ENCODE data around the gene PHF21A.
"Not testable (repeated sequence)": the region's sequence is repeated elsewhere in the genome, so short reads cannot be mapped to it uniquely, and the experiment has no call there.

The PHF21A gene

DNA sequence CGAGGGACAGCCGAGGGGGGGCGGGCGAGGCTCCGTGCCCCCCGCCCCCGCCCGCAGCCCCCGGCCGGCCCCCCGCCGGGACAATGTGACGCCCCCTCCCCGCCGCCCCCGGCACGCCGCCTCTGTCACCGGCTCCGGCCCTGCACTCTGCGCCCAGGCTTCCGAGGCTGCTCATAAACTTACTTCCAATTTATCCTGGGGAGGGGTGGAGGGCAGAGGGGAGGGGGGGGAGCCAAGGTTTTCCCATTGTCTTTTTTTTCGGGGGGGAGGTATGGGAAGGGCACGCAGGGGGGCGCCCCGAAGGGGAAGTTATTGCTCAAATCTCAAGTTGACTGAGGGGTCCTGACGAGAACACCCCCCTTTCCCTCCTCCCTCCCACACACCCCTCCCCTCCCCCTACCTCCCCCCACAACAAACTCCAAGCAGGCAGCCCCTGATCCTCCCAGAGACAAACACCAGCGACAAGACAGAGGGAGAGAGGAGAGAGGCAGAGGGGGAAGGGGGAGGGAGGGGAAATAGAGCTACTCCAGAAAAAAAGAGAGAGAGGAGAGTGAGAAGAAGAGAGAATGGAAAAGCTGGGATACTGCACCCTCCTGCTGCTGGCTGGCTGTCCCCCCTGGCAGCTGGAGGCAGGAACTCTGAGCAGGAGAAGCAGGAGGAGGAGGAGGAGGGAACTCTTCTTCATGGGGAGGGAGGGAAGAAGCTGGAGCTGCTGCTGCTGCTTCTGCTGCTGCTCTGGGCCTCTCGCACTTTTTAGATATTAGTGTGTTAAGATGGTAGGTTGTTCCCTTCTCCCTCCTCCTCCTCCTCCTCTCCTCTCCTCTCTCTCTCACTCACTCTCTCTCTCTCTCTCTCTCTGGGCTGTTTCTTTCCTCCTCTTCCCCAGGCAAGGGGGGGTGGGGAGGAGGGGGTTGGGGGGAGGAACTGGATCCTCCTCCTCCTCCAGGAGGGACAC, 631 bp downstream of the PHF21A start:
- peak; percentile 3 for DNase-seq (ENCODE audit: low read depth)

DNA sequence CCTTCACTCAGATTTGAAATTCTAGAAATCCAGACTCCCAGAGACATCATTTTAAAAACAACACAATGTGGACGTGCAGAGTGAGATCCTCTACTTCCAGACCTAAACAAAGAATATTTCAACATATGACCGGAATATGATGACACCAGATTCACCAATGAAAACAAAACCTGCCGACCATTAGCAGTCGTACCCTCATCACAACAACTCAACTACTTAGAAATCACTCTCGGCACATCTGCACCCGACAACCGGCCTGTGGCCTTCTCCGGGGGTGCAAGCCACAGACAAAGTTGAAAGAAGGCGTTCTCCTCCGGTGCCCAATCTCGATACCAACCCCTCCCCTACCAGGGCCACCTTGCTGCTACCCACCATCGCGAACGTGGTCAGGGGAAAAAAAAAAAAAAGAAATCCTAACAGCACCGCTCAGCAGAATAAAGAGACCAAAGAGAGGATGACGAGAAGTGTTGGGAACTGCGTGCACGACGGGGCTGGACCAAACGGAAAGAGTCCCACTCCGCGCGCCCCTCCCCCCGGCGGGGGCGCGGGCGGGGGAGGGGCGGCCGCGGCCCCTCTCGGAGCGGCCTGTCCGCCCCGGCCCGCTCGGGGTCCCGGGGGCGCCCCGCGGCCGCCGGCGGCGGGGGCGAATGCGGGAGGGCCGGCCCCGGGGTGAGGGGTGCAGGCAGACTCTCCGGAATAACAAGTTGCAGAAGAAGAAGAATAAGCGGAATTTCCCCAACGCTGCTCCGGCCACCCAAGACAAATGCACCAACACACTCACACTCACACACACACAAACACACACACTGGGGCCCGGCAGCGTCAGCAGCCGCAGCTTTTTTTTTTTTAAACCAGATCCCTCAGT, 1.7 kb downstream of the PHF21A start:
- DNase-seq (ENCODE audit: low read depth), result peak; percentile 58

- no peak for DNase-seq (ENCODE audit: low read depth)
Measured at GRCh38 chr11:46118702-46119351, 2.4 kb downstream of the PHF21A start.

DNA sequence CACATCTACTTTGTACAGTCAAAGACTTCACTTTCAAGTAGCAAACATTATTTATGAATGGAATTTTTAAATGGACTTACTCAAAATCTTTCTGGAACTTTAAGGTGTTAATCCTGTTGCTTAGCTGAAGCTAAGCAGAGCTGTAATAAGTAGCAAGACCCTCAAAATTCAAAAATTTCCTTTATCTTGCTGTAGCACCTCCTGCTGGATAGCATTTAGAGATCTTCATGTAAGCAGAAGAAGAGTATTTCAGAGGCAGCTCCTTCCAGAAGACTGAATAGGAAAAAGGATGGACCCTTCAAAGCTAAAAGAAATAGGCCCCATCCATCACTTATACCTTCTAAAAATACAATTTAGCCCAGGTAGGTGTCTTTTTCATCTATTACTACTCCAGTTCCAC, 3.4 kb downstream of the PHF21A start:
- no peak for DNase-seq (ENCODE audit: low read depth)

GRCh38 chr11:46116712-46117037, 4.6 kb downstream of the PHF21A start:
- not testable (repeated sequence) for DNase-seq (ENCODE audit: low read depth)

DNA sequence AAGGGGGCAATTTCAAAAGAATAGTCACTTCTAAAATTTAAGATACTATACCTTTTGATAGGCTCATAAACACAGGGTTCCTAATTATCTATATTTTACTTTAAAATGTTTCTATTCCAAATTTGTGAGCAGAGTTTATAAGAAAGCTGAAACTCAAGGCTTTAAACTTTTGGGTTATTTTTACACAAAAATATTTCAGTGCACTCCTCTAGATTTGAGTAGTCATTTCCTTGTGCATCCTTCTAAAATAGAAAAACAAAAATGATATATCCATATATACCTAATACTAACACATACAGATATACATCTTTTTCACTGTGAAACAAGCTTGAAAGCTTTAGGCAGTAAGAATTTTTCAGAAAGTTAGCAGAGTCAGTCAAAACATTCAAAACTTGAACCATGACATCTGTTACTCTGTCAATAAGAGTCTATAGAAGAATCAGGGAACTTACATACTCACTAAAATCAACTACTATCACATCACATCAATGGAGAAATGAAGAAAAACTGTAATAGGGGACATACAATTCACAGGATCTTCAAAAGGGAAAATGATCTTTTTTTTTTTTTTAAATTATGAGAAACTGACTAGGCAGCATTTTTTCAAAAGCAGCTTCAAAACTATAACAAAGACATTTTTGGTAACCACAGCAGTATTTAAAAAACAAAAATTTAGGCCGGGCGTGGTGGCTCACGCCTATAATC, 5.1 kb downstream of the PHF21A start:
- DNase-seq (ENCODE audit: low read depth), result no peak

DNA sequence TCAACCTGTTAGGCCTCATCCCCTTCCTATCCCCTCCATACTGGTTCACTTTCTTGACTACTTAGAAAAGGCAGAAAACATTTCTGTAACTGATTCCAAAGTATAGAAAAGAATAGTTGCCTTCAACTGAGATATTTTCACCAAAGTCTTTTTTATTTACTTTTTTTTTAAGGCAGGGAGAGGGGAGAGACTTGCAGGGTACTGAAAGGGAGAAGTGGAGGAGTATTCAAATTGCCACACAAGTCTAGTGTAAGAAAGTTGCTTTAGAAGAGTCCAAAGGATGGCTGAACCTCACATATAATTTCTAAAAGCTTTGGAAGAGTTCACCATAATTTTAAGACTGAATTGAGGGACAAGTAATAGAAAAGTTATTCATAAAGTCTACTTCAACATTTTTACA, 6.3 kb downstream of the PHF21A start:
- DNase-seq (ENCODE audit: low read depth), result no peak

GRCh38 chr11:46114378-46114777, 6.9 kb downstream of the PHF21A start:
- no peak for DNase-seq (ENCODE audit: low read depth)

DNA sequence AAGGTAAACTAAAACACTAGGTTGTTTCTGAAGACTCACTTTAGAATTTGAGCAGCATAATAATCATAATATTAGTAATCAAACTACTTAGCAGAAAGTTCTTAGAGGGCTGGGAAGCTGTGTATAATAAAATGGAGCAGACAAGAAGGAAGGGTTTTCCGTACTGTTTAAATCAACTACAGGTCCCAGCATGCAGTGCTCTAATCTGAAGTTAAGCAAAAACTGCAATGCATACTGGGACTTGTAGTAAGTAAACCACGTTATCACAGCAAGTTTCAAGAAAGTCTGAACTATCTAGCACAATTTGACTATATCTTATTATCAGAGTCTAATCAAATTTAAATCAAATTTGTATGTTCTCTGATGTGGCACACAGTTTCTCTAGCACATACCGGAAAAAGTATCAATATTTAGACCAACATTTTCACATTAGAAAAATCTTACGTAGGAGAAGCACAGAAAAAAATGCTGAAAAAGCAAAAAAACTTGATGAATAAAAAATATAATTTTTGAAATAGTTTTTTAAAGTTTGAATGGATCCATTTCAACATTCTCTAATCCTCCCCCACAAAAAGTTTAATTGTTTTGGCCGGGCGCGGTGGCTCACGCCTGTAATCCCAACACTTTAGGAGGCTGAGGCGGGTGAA, 8.2 kb downstream of the PHF21A start:
- DNase-seq (ENCODE audit: low read depth), result peak; percentile 20

DNA sequence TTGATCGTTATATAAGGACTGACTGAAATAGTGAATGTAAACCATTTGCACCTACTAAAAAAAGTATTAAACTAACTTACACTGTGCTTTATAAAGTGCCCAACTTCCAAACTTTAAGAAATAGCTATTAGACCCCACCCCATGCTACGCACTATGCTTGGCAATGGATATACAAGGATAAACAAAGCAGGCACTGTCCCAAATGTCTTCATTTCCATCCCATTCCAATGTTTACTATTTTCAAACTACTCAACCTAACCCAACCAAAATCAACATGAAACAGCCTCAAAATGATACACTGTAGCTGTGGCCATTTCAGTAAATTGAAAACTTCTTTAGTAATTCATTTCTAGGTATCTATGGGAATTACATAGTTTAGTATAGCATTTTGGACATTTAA, 12.5 kb downstream of the PHF21A start:
- no peak for DNase-seq (ENCODE audit: low read depth)

GRCh38 chr11:46107780-46108179, 13.5 kb downstream of the PHF21A start:
- DNase-seq (ENCODE audit: low read depth), result no peak

- DNase-seq (ENCODE audit: low read depth), result no peak
Measured at GRCh38 chr11:46107408-46107718, 13.9 kb downstream of the PHF21A start.

GRCh38 chr11:46106530-46107407, 14.5 kb downstream of the PHF21A start:
- DNase-seq (ENCODE audit: low read depth), result no peak

- DNase-seq (ENCODE audit: low read depth), result no peak
Measured at GRCh38 chr11:46105926-46106325, 15.3 kb downstream of the PHF21A start.

DNA sequence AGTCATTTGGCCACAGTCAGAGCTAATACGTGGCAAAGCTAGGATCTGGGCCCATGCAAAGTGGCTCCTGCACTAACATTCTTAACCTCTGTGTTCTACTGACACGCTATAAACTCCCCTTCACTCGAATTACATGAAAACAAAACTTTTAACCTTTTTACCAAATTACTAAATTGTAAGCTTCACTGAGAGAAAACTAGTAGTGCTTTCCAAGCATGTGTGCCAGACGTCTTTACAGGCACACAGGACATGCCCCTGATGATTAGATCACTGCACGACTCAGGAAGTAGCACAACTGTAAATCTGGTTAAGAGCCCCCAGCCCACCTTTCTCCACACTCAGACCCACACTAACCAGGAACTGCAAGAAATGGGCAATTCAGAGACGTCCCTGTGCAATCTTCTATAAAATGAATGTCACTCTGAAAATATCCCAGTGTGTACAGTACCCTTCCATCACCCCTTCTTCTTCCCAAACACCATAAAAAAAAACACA, 16.1 kb downstream of the PHF21A start:
- DNase-seq (ENCODE audit: low read depth), result no peak

DNA sequence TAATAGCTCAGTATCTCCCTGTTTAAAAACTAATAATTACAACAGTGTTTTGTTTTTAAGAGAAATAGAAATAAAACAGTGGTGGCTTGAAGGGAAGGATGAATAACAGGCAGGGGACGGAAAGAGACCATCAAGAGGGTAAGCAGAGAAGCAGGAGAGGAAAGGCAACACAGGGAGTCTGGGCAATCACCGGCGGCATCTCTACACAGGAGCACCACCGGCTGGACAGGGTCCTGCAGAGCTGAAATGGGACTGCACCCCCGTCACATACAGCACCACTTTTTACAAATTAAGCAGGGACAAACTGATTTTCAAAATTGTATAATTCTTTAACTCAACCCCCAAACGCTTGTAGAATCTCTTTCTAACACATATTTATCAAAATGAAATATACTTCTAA, 18.4 kb downstream of the PHF21A start:
- DNase-seq (ENCODE audit: low read depth), result no peak

DNA sequence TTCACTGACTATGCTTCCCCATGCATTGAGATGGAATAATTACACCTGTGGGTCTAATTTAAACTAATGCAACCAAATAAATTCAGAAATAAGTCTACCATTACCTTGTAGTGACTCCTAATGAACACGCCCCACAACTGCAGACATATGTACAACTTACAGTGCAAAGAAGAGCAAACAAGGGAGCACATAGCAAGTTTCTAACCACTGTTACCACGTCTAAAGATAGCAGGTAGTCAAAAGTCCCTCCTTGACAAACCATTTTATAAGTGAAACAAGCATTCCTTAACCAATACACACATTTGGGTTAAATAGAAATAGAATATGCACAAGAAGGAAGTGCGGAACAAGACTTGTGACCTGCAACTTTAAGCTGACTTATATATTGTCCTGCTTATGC, 20.6 kb downstream of the PHF21A start:
- no peak for DNase-seq (ENCODE audit: low read depth)

- no peak for DNase-seq (ENCODE audit: low read depth)
Measured at GRCh38 chr11:46099963-46100316, 21.3 kb downstream of the PHF21A start.

DNA sequence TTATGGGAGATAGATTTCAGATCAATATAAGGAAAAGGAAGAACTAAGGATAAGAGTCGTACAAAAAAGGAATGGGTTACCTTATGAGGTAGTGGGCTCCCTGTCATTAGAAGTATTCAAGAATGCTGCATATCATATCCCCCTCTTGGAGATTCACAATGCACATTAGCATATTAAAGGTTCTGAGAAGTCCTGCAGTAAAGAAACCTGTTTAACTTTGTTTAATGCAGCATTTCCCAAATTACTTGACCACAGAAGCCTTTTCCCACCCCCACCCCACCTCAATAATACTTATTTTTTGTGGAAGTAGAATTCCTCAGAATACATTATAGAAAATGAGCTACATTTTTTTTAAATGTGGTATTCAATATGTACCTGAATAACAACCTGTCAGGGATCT, 30.9 kb downstream of the PHF21A start:
- DNase-seq (ENCODE audit: low read depth), result no peak

DNA sequence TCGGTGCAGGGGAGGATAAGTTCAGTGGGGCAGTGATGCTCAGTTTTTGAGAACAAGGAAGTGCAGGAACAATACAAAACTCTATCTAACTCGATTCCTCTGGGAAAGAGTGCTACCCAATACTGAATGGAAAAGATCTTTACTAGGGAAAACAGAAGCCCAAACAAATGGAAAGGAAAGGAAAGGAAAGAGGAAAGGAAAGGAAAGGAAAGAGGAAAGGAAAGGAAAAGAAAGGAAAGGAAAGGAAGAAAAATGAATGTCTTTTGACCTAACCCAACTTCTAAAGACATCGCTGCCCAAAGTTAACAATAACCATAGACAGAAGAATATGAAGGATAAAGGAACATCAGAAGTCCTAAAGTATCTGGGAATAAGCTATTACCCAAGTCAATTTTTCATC, 41.6 kb downstream of the PHF21A start:
- DNase-seq (ENCODE audit: low read depth), result no peak

DNA sequence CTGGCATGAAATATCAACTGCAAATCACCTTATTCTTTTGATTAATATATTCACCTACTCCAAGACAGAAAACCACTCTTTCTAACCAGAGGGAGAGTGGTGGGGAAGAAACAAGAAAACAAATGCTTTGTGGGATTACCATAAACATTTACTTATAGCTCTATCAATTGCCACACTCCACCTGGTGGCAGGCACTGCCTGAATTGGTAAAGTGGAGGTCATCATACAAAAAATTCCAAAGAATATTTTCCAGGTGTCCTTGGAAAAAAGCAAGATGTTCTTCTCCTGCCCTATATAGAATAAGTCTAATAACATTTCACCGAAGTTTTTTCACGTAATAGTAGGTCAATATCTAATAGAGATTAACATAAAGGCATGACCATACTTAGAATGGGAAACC, 45.3 kb downstream of the PHF21A start:
- no peak for DNase-seq (ENCODE audit: low read depth)
